ENCODE data around the gene HTATSF1. TPM values are rescaled to one million over a fixed set of nuclear protein-coding genes. Genes with fewer than 3 reads are reported as not detected.

Gene HTATSF1
- polyA plus RNA-seq, 2 of the 4 experiments (the other 2 are of a cell fraction), result 5.0 to 82.3 TPM

DNA sequence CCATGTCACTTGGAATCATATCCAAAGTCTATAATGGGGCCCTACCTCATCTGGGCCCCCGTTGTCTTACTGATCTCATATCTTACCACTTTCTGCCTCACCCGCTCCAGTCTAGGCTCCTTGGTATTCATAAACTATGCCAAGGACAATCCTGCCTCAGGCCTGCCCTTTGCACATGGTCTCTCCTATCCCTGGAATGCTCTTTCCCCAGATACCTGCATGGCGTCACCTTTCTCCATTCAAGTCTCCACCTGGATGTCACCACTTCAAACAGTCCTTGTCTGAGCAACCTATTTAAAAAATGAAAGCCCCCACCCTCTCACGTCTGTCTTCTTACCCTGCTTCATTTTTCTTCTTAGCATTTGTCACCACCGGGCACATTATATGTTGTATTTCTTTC, 42.8 kb downstream of the HTATSF1 start:
- ATAC-seq, result no peak

DNA sequence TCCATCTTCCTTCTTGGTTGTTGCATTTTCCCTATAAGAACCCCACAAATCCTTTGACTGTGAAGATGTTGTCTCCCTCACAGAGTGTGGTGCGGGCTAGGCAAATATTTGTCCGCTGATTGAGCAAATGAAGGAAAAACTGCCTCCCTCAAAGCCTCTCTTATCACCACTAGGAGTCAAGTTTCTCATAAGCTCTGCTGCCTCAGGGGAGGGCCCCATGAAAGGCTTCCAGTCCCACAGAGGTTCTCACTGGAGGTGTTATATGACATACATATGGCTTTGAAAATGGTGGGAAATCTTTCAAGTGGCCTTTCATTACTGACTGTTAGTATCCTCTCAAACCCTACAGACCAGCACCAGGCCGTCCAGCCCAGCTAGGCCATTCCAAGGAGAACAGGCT, 43.9 kb downstream of the HTATSF1 start:
- Histone ChIP-seq H3K4me1 (no peaks in the 10 kb centered on the region), H3K27ac (no peak overlapping the region), H3K9me3 (no peaks in the 10 kb centered on the region), H3K4me2 (no peak overlapping the region), H3K4me3 (no peak overlapping the region)
- POLR2A ChIA-PET, result no interaction called here
- CTCF ChIA-PET, result no interaction called here
- no peak for FAIRE-seq
- TF ChIP-seq, protein P1, sequence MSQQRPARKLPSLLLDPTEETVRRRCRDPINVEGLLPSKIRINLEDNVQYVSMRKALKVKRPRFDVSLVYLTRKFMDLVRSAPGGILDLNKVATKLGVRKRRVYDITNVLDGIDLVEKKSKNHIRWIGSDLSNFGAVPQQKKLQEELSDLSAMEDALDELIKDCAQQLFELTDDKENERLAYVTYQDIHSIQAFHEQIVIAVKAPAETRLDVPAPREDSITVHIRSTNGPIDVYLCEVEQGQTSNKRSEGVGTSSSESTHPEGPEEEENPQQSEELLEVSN (IDR thresholded peaks at IDR 0.05; ENCODE audit: borderline replicate concordance, low read depth), result no peak
- TF ChIP-seq, protein P2, sequence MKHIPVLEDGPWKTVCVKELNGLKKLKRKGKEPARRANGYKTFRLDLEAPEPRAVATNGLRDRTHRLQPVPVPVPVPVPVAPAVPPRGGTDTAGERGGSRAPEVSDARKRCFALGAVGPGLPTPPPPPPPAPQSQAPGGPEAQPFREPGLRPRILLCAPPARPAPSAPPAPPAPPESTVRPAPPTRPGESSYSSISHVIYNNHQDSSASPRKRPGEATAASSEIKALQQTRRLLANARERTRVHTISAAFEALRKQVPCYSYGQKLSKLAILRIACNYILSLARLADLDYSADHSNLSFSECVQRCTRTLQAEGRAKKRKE (CRISPR knock-in tag; IDR thresholded peaks at IDR 0.05; ENCODE audit: low read depth), result no peak
- TF ChIP-seq RAD21 (conservative IDR thresholded peaks at IDR 0.05 in 1 of 2, IDR thresholded peaks at IDR 0.05 in 1 of 2) (no peak), HOXA7 (CRISPR knock-in tag; IDR thresholded peaks at IDR 0.05) (no peak), NPAS2 (CRISPR knock-in tag; IDR thresholded peaks at IDR 0.05; ENCODE audit: borderline replicate concordance) (no peak)
- no peak for ATAC-seq
- no peak for DNase-seq (ENCODE audit: low read depth in 1 of 2, low spot score in 1 of 2)
- 50% methylated on average over 3 of the region's 3 CpGs for WGBS (ENCODE audit: missing lambda C conversion rate)

More for the DNA sequence above, 42.8 kb downstream of the HTATSF1 start:
- TF ChIP-seq, protein P3, sequence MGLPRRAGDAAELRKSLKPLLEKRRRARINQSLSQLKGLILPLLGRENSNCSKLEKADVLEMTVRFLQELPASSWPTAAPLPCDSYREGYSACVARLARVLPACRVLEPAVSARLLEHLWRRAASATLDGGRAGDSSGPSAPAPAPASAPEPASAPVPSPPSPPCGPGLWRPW (IDR thresholded peaks at IDR 0.05), result no peak
- TF ChIP-seq CBX8 (IDR thresholded peaks at IDR 0.05) (no peak), RNF2 (IDR thresholded peaks at IDR 0.05; ENCODE audit: borderline replicate concordance, low read depth) (no peak), RCOR1 (IDR thresholded peaks at IDR 0.05; ENCODE audit: low read depth, low read length) (no peak), ESRRA (IDR thresholded peaks at IDR 0.05; ENCODE audit: borderline replicate concordance, low read length) (no peak), ZNF302 (CRISPR knock-in tag; IDR thresholded peaks at IDR 0.05) (no peak), RFX5 (IDR thresholded peaks at IDR 0.05) (no peak), PHF8 (IDR thresholded peaks at IDR 0.05; ENCODE audit: borderline replicate concordance, low read depth) (no peak)
- no peak for FAIRE-seq
- Histone ChIP-seq H3K27ac (no peak overlapping the region), H3K9me3 (no peaks in the 10 kb centered on the region), H3K4me3 (no peak overlapping the region), H3K4me2 (no peak overlapping the region), H3K4me1 (no peaks in the 10 kb centered on the region)
- POLR2A ChIA-PET, result no interaction called here
- DNase-seq (ENCODE audit: low read depth in 1 of 2, low spot score in 1 of 2), result no peak
- WGBS (ENCODE audit: missing lambda C conversion rate), result 44% methylated on average over 5 of the region's 5 CpGs
- CTCF ChIA-PET, result no interaction called here

DNA sequence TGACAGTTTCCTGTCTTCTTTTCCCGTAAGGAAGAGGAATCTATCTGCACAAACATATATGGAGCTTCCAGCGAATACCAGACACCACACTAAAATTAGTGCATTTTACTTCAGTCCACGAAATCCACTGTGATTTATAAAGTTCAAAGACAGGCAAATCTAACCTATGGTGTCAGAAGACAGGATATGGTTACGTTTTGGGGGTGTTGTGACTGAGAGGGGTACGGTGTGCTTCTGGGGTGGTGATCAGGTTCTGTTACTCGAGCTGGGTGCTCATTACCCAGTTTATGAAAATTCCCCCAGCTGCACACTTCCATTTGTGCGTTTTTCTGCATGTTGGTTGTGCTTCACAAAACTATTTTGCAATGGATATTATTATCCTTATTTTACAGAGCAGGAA, 44.9 kb downstream of the HTATSF1 start:
- H3K27ac ChIP-seq, result no peak overlapping the region
- ChIA-PET CTCF (no interaction called here), POLR2A (no interaction called here)
- FAIRE-seq, result no peak
- no peak overlapping the region for H3K4me3 ChIP-seq
- H3K4me1 ChIP-seq, result no peaks in the 10 kb centered on the region
- 35% methylated on average over 7 of the region's 7 CpGs for WGBS (ENCODE audit: missing lambda C conversion rate)
- H3K4me2 ChIP-seq, result no peak overlapping the region
- no peak for DNase-seq (ENCODE audit: low read depth in 1 of 2, low spot score in 1 of 2)
- TF ChIP-seq HDAC2 (IDR thresholded peaks at IDR 0.05) (no peak), NPAS2 (CRISPR knock-in tag; IDR thresholded peaks at IDR 0.05; ENCODE audit: borderline replicate concordance) (no peak), JUNB (IDR thresholded peaks at IDR 0.05) (no peak)
- no peak for ATAC-seq
- H3K9me3 ChIP-seq, result no peaks in the 10 kb centered on the region

DNA sequence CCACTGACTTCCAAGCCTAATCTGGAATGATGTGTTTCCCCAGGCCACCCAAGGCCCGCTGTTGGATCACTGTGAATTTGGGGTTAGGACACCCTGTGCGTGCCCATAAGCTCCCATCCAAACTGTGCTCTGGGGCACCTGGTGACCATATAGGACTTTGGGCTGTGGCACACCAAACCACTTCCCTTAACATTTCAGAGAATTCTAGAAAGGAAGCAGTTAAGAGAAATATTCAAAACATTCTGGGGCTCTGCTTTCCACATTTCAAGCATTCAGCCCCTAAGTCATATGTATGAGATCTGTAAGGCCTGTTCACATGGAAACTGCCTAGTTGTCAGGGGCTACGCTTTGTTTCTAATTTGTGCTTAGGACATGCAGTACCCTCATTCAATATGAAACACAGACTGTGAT, 49.0 kb downstream of the HTATSF1 start:
- ATAC-seq, result no peak
- Histone ChIP-seq H3K4me1 (no peaks in the 10 kb centered on the region), H3K4me2 (no peak overlapping the region), H3K27ac (no peak overlapping the region), H3K4me3 (no peak overlapping the region), H3K9me3 (no peaks in the 10 kb centered on the region)
- no peak for DNase-seq (ENCODE audit: low read depth in 1 of 2, low spot score in 1 of 2)
- ChIA-PET CTCF (no interaction called here), POLR2A (no interaction called here)
- TF ChIP-seq, protein P4, sequence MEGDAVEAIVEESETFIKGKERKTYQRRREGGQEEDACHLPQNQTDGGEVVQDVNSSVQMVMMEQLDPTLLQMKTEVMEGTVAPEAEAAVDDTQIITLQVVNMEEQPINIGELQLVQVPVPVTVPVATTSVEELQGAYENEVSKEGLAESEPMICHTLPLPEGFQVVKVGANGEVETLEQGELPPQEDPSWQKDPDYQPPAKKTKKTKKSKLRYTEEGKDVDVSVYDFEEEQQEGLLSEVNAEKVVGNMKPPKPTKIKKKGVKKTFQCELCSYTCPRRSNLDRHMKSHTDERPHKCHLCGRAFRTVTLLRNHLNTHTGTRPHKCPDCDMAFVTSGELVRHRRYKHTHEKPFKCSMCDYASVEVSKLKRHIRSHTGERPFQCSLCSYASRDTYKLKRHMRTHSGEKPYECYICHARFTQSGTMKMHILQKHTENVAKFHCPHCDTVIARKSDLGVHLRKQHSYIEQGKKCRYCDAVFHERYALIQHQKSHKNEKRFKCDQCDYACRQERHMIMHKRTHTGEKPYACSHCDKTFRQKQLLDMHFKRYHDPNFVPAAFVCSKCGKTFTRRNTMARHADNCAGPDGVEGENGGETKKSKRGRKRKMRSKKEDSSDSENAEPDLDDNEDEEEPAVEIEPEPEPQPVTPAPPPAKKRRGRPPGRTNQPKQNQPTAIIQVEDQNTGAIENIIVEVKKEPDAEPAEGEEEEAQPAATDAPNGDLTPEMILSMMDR (IDR thresholded peaks at IDR 0.05), result no peak
- TF ChIP-seq RAD21 (conservative IDR thresholded peaks at IDR 0.05 in 1 of 2, IDR thresholded peaks at IDR 0.05 in 1 of 2), result no peak
- TF ChIP-seq EHMT2 (IDR thresholded peaks at IDR 0.05; ENCODE audit: low read depth), result no peak
- no peak for TF ChIP-seq NPAS2 (CRISPR knock-in tag; IDR thresholded peaks at IDR 0.05; ENCODE audit: borderline replicate concordance)
- no peak for TF ChIP-seq SREBF2 (IDR thresholded peaks at IDR 0.05)
- no peak for TF ChIP-seq MYC (IDR thresholded peaks at IDR 0.05; ENCODE audit: borderline replicate concordance, low read length)
- no peak for TF ChIP-seq FOSB (CRISPR knock-in tag; IDR thresholded peaks at IDR 0.05)
- no peak for TF ChIP-seq HOXB5 (CRISPR knock-in tag; IDR thresholded peaks at IDR 0.05)
- no peak for TF ChIP-seq ESRRA (IDR thresholded peaks at IDR 0.05; ENCODE audit: borderline replicate concordance, low read length)
- TF ChIP-seq FOXS1 (CRISPR knock-in tag; IDR thresholded peaks at IDR 0.05), result no peak
- 60% methylated on average over 3 of the region's 3 CpGs for WGBS (ENCODE audit: missing lambda C conversion rate)
- no peak for FAIRE-seq
